ENCODE results near the gene CCDC88B.
"Not testable (repeated sequence)": the region's sequence is repeated elsewhere in the genome, so short reads cannot be mapped to it uniquely, and the experiment has no call there.

CCDC88B gene

DNA sequence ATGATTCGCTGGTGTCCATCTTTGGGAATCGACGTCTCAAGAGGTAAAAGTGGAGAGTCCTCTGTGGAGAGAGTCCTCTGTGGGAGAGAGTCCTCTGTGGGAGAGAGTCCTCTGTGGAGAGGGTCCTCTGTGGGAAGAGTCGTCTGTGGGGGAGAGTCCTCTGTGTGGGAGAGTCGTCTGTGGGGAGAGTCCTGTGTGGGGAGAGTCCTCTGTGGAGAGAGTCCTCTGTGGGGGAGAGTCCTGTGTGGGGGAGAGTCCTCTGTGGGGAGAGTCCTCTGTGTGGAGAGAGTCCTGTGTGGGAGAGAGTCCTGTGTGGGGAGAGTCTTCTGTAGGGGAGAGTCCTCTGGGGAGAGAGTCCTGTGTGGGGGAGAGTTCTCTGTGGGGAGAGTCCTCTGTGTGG lies 19.0 kb upstream of the CCDC88B start:
- Histone ChIP-seq H3K27ac (ENCODE audit: low read depth, low read length) (no peak overlapping the region), H3K4me2 (ENCODE audit: low read length) (no peak overlapping the region)
- no peak for DNase-seq

GRCh38 chr11:64321533-64321932 lies 18.5 kb upstream of the CCDC88B start:
- H3K79me1 ChIP-seq (ENCODE audit: low read length): peaks cover 7% of the 10 kb centered on the region
- no CpG with 5 or more reads among the region's 5 CpGs for WGBS (ENCODE audit: extremely low coverage, insufficient coverage, low lambda C conversion rate)
- no peak overlapping the region for H4K8ac ChIP-seq (ENCODE audit: low read depth, low read length)
- H2BK120ac ChIP-seq (ENCODE audit: low read depth, low read length): no peak overlapping the region
- H3K4ac ChIP-seq (ENCODE audit: low read depth, low read length): no peak overlapping the region
- H2AK5ac ChIP-seq (ENCODE audit: low read length): no peak overlapping the region
- no peak overlapping the region for H2BK15ac ChIP-seq (replicated peaks; ENCODE audit: low read depth)
- H3K4me3 ChIP-seq (ENCODE audit: low read length): no peak overlapping the region
- DNase-seq: no peak
- H3K23ac ChIP-seq (ENCODE audit: low read length): no peak overlapping the region
- no peak overlapping the region for H2BK5ac ChIP-seq (ENCODE audit: low read length)
- H3K27ac ChIP-seq (ENCODE audit: low read depth, low read length): no peak overlapping the region
- H3K4me2 ChIP-seq (ENCODE audit: low read length): no peak overlapping the region
- H3K18ac ChIP-seq (ENCODE audit: low read length): no peak overlapping the region
- no peak overlapping the region for H4K5ac ChIP-seq (ENCODE audit: low read length)
- H3K79me2 ChIP-seq (ENCODE audit: control insufficient read depth, insufficient read depth, low read length): peaks cover 2% of the 10 kb centered on the region
- no peak overlapping the region for H3K56ac ChIP-seq (ENCODE audit: low read length)
- no peaks in the 10 kb centered on the region for H3K36me3 ChIP-seq (ENCODE audit: control insufficient read depth, insufficient read depth, low read length)
- no peaks in the 10 kb centered on the region for H3K27me3 ChIP-seq (ENCODE audit: insufficient read depth, low read length, poor library complexity)
- no peak overlapping the region for H3K9ac ChIP-seq (ENCODE audit: low read length)
- peaks cover 3% of the 10 kb centered on the region for H3K4me1 ChIP-seq (ENCODE audit: control insufficient read depth, low read depth, low read length)

More for the DNA sequence above, 19.0 kb upstream of the CCDC88B start:
- WGBS (ENCODE audit: extremely low coverage, insufficient coverage, low lambda C conversion rate): no CpG with 5 or more reads among the region's 5 CpGs
- Histone ChIP-seq H3K36me3 (ENCODE audit: control insufficient read depth, insufficient read depth, low read length) (no peaks in the 10 kb centered on the region), H3K18ac (ENCODE audit: low read length) (no peak overlapping the region), H3K4me1 (ENCODE audit: control insufficient read depth, low read depth, low read length) (peaks cover 3% of the 10 kb centered on the region), H3K4ac (ENCODE audit: low read depth, low read length) (no peak overlapping the region), H3K23ac (ENCODE audit: low read length) (no peak overlapping the region), H3K4me3 (ENCODE audit: low read length) (no peak overlapping the region), H2BK15ac (replicated peaks; ENCODE audit: low read depth) (no peak overlapping the region), H3K9ac (ENCODE audit: low read length) (no peak overlapping the region), H3K56ac (ENCODE audit: low read length) (no peak overlapping the region), H3K79me2 (ENCODE audit: control insufficient read depth, insufficient read depth, low read length) (peaks cover 4% of the 10 kb centered on the region), H4K8ac (ENCODE audit: low read depth, low read length) (no peak overlapping the region), H2BK120ac (ENCODE audit: low read depth, low read length) (no peak overlapping the region), H2BK5ac (ENCODE audit: low read length) (no peak overlapping the region), H3K79me1 (ENCODE audit: low read length) (peaks cover 7% of the 10 kb centered on the region), H3K27me3 (ENCODE audit: insufficient read depth, low read length, poor library complexity) (no peaks in the 10 kb centered on the region), H4K5ac (ENCODE audit: low read length) (no peak overlapping the region), H2AK5ac (ENCODE audit: low read length) (no peak overlapping the region)

GRCh38 chr11:64322925-64323260 lies 17.1 kb upstream of the CCDC88B start:
- Histone ChIP-seq H3K36me3 (ENCODE audit: control insufficient read depth, insufficient read depth, low read length) (no peaks in the 10 kb centered on the region), H2BK120ac (ENCODE audit: low read depth, low read length) (no peak overlapping the region), H2AK5ac (ENCODE audit: low read length) (no peak overlapping the region), H3K4me3 (ENCODE audit: low read length) (no peak overlapping the region), H3K4me2 (ENCODE audit: low read length) (no peak overlapping the region), H4K5ac (ENCODE audit: low read length) (no peak overlapping the region), H3K9ac (ENCODE audit: low read length) (no peak overlapping the region), H3K27me3 (ENCODE audit: insufficient read depth, low read length, poor library complexity) (no peaks in the 10 kb centered on the region), H3K56ac (ENCODE audit: low read length) (no peak overlapping the region), H3K4me1 (ENCODE audit: control insufficient read depth, low read depth, low read length) (peaks cover 3% of the 10 kb centered on the region), H3K79me2 (ENCODE audit: control insufficient read depth, insufficient read depth, low read length) (no peaks in the 10 kb centered on the region), H4K8ac (ENCODE audit: low read depth, low read length) (no peak overlapping the region), H3K23ac (ENCODE audit: low read length) (no peak overlapping the region), H3K18ac (ENCODE audit: low read length) (no peak overlapping the region), H2BK15ac (replicated peaks; ENCODE audit: low read depth) (no peak overlapping the region), H3K79me1 (ENCODE audit: low read length) (peaks cover 7% of the 10 kb centered on the region), H3K4ac (ENCODE audit: low read depth, low read length) (no peak overlapping the region), H2BK5ac (ENCODE audit: low read length) (no peak overlapping the region), H3K27ac (ENCODE audit: low read depth, low read length) (no peak overlapping the region)
- no peak for DNase-seq
- WGBS (ENCODE audit: extremely low coverage, insufficient coverage, low lambda C conversion rate): no CpG with 5 or more reads among the region's 7 CpGs

DNA sequence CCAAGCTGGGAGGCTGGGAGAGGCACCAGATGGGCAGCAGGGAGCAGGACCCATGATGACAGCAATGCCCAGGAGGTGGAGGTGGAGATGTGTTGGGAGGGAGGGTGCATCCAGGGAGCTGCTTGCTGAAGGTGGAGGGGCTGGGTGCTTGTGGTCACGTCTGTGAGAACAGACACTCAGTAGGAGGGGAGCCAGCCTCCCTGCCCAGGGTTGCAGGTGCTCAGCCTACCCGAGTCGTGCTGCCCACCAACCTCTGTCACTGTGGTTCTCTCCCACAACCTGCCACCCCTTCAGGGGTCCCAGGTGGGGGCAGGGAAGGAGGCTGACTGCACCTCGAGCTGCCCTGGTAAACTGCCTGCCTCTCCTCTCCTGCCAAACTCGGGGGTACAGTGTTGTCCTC lies 16.6 kb upstream of the CCDC88B start:
- Histone ChIP-seq H4K8ac (ENCODE audit: low read depth, low read length) (no peak overlapping the region), H3K4me1 (ENCODE audit: control insufficient read depth, low read depth, low read length) (peaks cover 3% of the 10 kb centered on the region), H2AK5ac (ENCODE audit: low read length) (no peak overlapping the region), H2BK120ac (ENCODE audit: low read depth, low read length) (no peak overlapping the region), H3K79me2 (ENCODE audit: control insufficient read depth, insufficient read depth, low read length) (no peaks in the 10 kb centered on the region), H4K5ac (ENCODE audit: low read length) (no peak overlapping the region), H3K23ac (ENCODE audit: low read length) (no peak overlapping the region), H3K56ac (ENCODE audit: low read length) (no peak overlapping the region), H3K9ac (ENCODE audit: low read length) (no peak overlapping the region), H2BK5ac (ENCODE audit: low read length) (no peak overlapping the region), H3K36me3 (ENCODE audit: control insufficient read depth, insufficient read depth, low read length) (no peaks in the 10 kb centered on the region), H3K4ac (ENCODE audit: low read depth, low read length) (no peak overlapping the region), H3K27ac (ENCODE audit: low read depth, low read length) (no peak overlapping the region), H3K18ac (ENCODE audit: low read length) (no peak overlapping the region), H3K4me3 (ENCODE audit: low read length) (no peak overlapping the region), H3K4me2 (ENCODE audit: low read length) (no peak overlapping the region), H2BK15ac (replicated peaks; ENCODE audit: low read depth) (no peak overlapping the region), H3K27me3 (ENCODE audit: insufficient read depth, low read length, poor library complexity) (no peaks in the 10 kb centered on the region), H3K79me1 (ENCODE audit: low read length) (peaks cover 7% of the 10 kb centered on the region)
- no CpG with 5 or more reads among the region's 5 CpGs for WGBS (ENCODE audit: extremely low coverage, insufficient coverage, low lambda C conversion rate)
- DNase-seq: no peak

GRCh38 chr11:64323984-64324383 lies 16.0 kb upstream of the CCDC88B start:
- H2BK120ac ChIP-seq (ENCODE audit: low read depth, low read length); H3K4me3 ChIP-seq (ENCODE audit: low read length); H4K8ac ChIP-seq (ENCODE audit: low read depth, low read length); H2AK5ac ChIP-seq (ENCODE audit: low read length); H2BK15ac ChIP-seq (replicated peaks; ENCODE audit: low read depth); H3K56ac ChIP-seq (ENCODE audit: low read length); H3K79me2 ChIP-seq (ENCODE audit: control insufficient read depth, insufficient read depth, low read length); H3K4me2 ChIP-seq (ENCODE audit: low read length); H3K4ac ChIP-seq (ENCODE audit: low read depth, low read length); H2BK5ac ChIP-seq (ENCODE audit: low read length); H3K27ac ChIP-seq (ENCODE audit: low read depth, low read length); H3K18ac ChIP-seq (ENCODE audit: low read length); H3K9ac ChIP-seq (ENCODE audit: low read length); H3K23ac ChIP-seq (ENCODE audit: low read length); H3K79me1 ChIP-seq (ENCODE audit: low read length); H4K5ac ChIP-seq (ENCODE audit: low read length); DNase-seq; H3K27me3 ChIP-seq (ENCODE audit: insufficient read depth, low read length, poor library complexity); H3K36me3 ChIP-seq (ENCODE audit: control insufficient read depth, insufficient read depth, low read length); H3K4me1 ChIP-seq (ENCODE audit: control insufficient read depth, low read depth, low read length): not testable (repeated sequence)
- WGBS (ENCODE audit: extremely low coverage, insufficient coverage, low lambda C conversion rate): no CpG with 5 or more reads among the region's 4 CpGs

DNA sequence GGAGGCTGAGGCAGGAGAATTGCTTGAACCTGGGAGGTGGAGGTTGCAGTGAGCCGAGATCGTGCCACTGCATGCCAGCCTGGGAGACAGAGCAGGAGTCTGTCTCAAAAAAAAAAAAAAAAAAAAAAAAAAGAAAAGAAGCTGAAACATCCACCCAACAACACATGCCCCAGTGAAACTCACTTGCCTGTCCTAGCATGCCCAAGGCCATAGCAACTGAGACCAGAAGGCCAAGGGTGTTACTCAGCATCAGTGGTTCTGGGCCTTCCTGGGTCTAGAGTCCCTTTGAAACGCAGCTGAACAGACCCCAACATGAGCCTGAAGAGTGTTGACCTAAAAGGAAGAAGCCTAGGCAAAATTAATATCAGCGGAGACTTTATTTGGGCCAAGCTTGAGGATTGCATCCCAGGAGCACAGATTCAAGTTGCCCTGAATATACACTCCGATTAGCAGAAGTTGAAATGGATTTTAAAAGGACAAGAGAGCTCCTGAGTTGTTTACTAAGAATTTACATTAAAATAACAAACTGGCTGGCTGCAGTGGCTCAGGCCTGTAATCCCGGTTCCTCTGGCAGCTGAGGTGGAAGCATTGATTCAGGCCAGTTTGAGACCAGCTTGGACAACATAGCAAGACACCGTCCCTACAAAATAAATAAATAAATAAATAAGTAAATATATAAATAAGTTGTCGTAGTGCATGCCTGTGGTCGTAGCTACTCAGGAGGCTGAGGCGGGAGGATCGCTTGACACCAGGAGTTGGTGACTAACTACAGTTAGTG lies 15.1 kb upstream of the CCDC88B start:
- peaks cover 2% of the 10 kb centered on the region for H3K79me1 ChIP-seq (ENCODE audit: low read length)
- no peak for DNase-seq
- no peak overlapping the region for H2AK5ac ChIP-seq (ENCODE audit: low read length)
- H3K23ac ChIP-seq (ENCODE audit: low read length): no peak overlapping the region
- no peaks in the 10 kb centered on the region for H3K4me1 ChIP-seq (ENCODE audit: control insufficient read depth, low read depth, low read length)
- H2BK120ac ChIP-seq (ENCODE audit: low read depth, low read length): no peak overlapping the region
- no peak overlapping the region for H2BK5ac ChIP-seq (ENCODE audit: low read length)
- WGBS (ENCODE audit: extremely low coverage, insufficient coverage, low lambda C conversion rate): no CpG with 5 or more reads among the region's 11 CpGs
- no peak overlapping the region for H3K4me2 ChIP-seq (ENCODE audit: low read length)
- no peak overlapping the region for H3K18ac ChIP-seq (ENCODE audit: low read length)
- no peak overlapping the region for H4K5ac ChIP-seq (ENCODE audit: low read length)
- H3K79me2 ChIP-seq (ENCODE audit: control insufficient read depth, insufficient read depth, low read length): no peaks in the 10 kb centered on the region
- H3K27ac ChIP-seq (ENCODE audit: low read depth, low read length): no peak overlapping the region
- no peaks in the 10 kb centered on the region for H3K27me3 ChIP-seq (ENCODE audit: insufficient read depth, low read length, poor library complexity)
- no peak overlapping the region for H4K8ac ChIP-seq (ENCODE audit: low read depth, low read length)
- H3K4me3 ChIP-seq (ENCODE audit: low read length): no peak overlapping the region
- H2BK15ac ChIP-seq (replicated peaks; ENCODE audit: low read depth): no peak overlapping the region
- no peak overlapping the region for H3K56ac ChIP-seq (ENCODE audit: low read length)
- no peaks in the 10 kb centered on the region for H3K36me3 ChIP-seq (ENCODE audit: control insufficient read depth, insufficient read depth, low read length)
- no peak overlapping the region for H3K9ac ChIP-seq (ENCODE audit: low read length)
- H3K4ac ChIP-seq (ENCODE audit: low read depth, low read length): no peak overlapping the region

Data from mesendoderm (in vitro differentiated cells).